Measurements from ENCODE around the gene PIGL. TPM values are rescaled to one million over a fixed set of nuclear protein-coding genes. Genes with fewer than 3 reads are reported as not detected.
"Not testable (repeated sequence)": the region's sequence is repeated elsewhere in the genome, so short reads cannot be mapped to it uniquely, and the experiment has no call there.

The PIGL gene
- total RNA-seq, 1 donor from 2014 or later = 9.2 TPM

GRCh38 chr17:16277163-16277562 lies 60.2 kb downstream of the PIGL start:
- DNase-seq = no peak

- no peak for DNase-seq
These were observed 64.3 kb downstream of the PIGL start for GRCh38 chr17:16281351-16281750.

- DNase-seq = peak; percentile 61
These were observed 65.5 kb downstream of the PIGL start for GRCh38 chr17:16282522-16282921.

- DNase-seq = peak; percentile 66
These were observed 66.7 kb downstream of the PIGL start for GRCh38 chr17:16283705-16284104.

GRCh38 chr17:16285646-16286008 lies 68.6 kb downstream of the PIGL start:
- DNase-seq = no peak

- peak; percentile 96 for DNase-seq
These were observed 69.3 kb downstream of the PIGL start for GRCh38 chr17:16286009-16286946.

- DNase-seq = peak; percentile 32
These were observed 70.0 kb downstream of the PIGL start for GRCh38 chr17:16286947-16287562.

- DNase-seq = peak; percentile 57
These were observed 70.6 kb downstream of the PIGL start for GRCh38 chr17:16287563-16288027.

- no peak for DNase-seq
These were observed 72.0 kb downstream of the PIGL start for GRCh38 chr17:16288860-16289571.

- no peak for DNase-seq
These were observed 76.9 kb downstream of the PIGL start for GRCh38 chr17:16293931-16294330.

GRCh38 chr17:16294560-16294959 lies 77.5 kb downstream of the PIGL start:
- DNase-seq = no peak

- DNase-seq = not testable (repeated sequence)
These were observed 79.1 kb downstream of the PIGL start for GRCh38 chr17:16296072-16296471.

GRCh38 chr17:16297367-16298139 lies 80.5 kb downstream of the PIGL start:
- no peak for DNase-seq

GRCh38 chr17:16298140-16298662 lies 81.2 kb downstream of the PIGL start:
- no peak for DNase-seq

GRCh38 chr17:16300554-16300953 lies 83.5 kb downstream of the PIGL start:
- no peak for DNase-seq

GRCh38 chr17:16301963-16302855 lies 85.2 kb downstream of the PIGL start:
- DNase-seq = no peak

GRCh38 chr17:16302856-16303255 lies 85.8 kb downstream of the PIGL start:
- DNase-seq = no peak

GRCh38 chr17:16304830-16305229 lies 87.8 kb downstream of the PIGL start:
- peak; percentile 60 for DNase-seq

- no peak for DNase-seq
These were observed 89.2 kb downstream of the PIGL start for GRCh38 chr17:16306211-16306610.

GRCh38 chr17:16312061-16312460 lies 95.1 kb downstream of the PIGL start:
- not testable (repeated sequence) for DNase-seq

Measured in dermis blood vessel endothelial cell (primary cell).